GM21360 (cell line): Measurements from ENCODE around the gene RRAGD.

Experiments used
- ATAC-seq: cut with Tn5 transposase; IDR thresholded peaks from one replicate; pipeline ENCODE4 v1.9.1; 2021; ENCODE audit warnings: mild to moderate bottlenecking, moderate library complexity; ENCODE audit not compliant: unreplicated experiment

RRAGD gene

GRCh38 chr6:89378628-89379027 is 33.4 kb downstream of the RRAGD start:
- ATAC-seq: no peak

- ATAC-seq: peak; percentile 70
Observed at GRCh38 chr6:89375427-89376267, 36.4 kb downstream of the RRAGD start.

GRCh38 chr6:89372506-89372901 is 39.6 kb downstream of the RRAGD start:
- peak; percentile 36 for ATAC-seq

DNA sequence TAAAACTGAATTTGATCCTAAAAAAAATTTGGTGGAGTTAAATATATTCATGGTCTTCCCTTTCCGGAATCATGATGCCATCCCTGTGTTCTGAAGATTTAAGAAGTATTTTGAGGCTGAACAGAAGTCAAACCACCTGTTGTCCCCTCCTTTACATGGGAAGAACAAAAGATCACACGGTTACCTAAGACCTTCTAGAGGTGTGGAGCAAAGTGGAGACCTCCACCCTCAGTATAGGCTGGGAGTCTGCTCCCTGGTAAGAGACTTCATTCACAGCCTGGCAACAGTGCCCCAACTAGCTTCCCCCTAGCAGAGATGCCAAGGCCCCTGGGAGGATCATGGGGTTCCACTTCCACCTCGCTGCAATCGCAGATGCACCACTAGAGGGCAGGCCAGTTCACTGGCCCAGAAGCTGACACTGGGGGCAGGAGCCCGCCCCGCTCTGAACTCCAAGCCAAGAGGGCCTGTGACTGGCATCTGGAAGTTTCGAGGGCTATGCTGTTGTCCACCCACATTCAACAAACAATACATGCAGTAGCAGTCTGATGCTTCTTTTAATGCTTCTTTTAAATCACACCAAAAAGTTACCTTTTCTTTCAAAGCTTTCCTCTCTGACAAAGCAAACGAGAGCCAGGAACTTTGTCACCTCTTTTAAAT is 40.1 kb downstream of the RRAGD start:
- ATAC-seq: peak; percentile 70

DNA sequence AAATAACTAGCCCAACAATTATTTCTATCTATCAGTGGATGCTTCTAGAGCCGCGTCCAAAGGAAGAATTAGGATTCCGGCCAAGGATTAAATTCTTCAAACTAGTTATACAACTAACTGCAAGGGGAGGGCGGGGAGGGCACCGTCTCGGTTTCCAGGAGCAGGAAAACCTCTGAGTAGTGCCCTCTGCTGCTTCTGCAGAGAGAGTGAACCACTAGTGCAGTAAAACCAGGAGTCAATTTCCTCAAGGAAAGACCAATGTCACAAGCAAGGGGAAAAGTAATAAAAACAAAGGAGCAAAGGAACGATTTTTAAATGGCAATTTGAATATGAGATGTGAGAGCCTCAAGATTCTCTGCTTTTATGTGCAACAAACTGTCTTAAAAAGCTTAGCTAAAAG is 43.1 kb downstream of the RRAGD start:
- ATAC-seq: no peak

DNA sequence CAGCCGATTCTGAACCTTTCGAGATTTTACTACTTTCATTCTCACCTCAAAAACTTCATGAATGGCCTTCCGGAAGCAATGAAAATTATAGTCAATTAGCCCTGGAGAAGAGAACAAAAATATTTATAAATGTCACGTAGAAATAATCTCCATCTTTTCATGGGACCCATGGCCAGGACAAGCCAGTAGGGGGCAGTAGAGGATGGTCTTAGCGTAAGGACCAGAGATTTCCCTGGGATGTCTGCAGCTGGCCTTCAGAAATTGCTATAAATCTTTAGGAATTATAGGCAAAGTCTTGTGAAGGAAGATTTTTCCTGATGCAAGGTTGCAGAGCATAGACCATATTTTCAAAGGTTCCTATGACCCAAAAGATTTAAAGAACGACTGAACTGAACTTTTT is 44.0 kb downstream of the RRAGD start:
- ATAC-seq: no peak

- no peak for ATAC-seq
Observed at GRCh38 chr6:89364586-89364985, 47.5 kb downstream of the RRAGD start.

GRCh38 chr6:89361171-89361570 is 50.9 kb downstream of the RRAGD start:
- no peak for ATAC-seq

DNA sequence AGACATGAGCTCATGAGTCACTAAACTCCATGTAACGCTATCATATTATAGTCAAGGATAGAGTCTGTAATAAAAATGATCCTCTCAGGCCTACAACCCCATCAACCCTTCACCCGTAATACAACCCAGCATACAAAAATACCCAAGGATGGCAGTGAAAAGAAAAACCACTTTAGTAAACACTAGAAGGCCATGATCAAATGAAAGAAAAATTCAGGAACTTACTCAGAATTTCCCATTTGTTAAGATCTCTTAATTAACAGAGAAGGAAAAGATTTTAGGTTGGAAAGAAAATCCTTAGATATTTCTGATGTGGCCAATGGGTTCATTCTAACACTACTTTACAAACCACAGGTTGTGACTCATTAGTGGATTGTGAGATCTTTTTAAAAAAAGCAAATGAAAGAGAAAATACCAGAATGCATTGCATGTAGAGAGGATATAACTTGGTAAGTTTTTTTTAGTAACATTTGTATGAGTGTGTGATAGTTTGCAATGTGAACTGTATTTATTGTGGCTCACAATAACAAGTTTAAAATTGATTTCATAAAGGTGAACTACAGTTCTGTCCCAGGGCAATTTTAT is 51.6 kb downstream of the RRAGD start:
- ATAC-seq: peak; percentile 47

GRCh38 chr6:89359561-89359960 is 52.5 kb downstream of the RRAGD start:
- no peak for ATAC-seq

- ATAC-seq: peak; percentile 42
Observed at GRCh38 chr6:89357390-89357789, 54.7 kb downstream of the RRAGD start.

GRCh38 chr6:89356642-89357170 is 55.4 kb downstream of the RRAGD start:
- no peak for ATAC-seq

DNA sequence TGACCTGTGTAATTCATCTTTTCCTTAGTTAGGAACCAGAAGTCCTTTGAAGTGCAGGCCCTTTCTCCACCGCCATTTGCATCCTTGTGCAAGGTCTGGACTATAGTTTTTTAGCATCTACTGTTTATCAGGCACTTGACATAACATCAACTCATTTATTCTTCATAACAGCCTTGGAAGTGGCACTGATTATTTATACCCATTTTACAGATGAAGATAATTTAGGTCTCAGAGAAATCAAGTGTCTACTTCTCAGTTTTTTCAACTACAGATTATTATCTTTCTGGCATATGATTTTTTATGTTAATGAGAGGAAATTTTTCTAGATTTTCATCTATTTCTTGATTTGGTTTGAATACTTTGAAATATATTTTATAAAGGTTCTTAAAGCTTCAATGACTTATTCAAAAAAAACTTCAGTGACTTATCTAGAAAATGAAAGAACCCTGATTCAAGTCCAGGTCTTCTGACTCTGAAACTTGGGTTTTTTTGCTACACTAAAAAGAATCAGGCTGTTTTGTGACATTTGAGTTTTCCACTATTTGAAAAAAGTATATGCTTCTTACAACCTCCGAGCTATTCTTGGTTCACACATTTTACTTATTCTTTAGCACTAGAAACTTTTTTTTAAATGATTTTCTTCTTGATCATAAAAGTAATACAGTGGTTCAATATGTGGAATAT is 56.4 kb downstream of the RRAGD start:
- ATAC-seq: no peak

GRCh38 chr6:89353702-89354392 is 58.2 kb downstream of the RRAGD start:
- ATAC-seq: no peak

- ATAC-seq: no peak
Observed at GRCh38 chr6:89353118-89353556, 58.9 kb downstream of the RRAGD start.

GRCh38 chr6:89352278-89353117 is 59.6 kb downstream of the RRAGD start, which contains the start of gene UBE2J1:
Gene UBE2J1, minus strand, starts transcription at chr6:89352722. Its CDS starts 153 bp downstream, at chr6:89352569.
- peak; percentile 38 for ATAC-seq

- ATAC-seq: no peak
Observed at GRCh38 chr6:89351671-89352277, 60.3 kb downstream of the RRAGD start.

DNA sequence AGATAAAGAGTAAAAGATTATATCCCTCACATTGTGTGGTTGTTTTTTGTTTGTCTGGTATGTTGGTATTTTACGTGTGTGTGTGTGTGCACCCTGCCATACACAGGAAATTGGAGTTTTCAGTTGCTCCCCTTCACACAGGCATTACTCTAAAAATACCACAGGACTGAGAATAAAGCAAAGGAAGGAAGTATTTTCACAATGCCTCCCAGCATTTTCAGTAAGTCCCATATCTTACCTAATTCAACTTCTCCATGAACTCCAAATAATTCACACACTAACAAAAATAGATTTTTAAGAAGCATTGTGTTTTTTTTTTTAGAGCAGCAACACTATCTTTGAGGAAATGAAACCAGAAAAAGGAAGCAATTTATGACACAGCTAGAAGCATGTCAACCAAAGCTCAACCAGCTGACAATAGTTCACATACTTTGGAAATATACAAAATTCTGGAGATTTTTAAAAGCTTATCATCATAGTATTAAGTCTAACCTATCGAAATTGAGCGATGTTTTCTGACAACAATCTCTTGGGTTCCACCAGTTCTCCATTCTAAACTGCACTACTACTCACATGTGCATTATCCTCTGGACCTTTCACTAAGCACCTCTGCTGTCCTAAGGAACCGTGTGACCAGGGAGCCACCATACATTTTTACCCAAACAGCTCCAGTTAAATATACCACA is 61.6 kb downstream of the RRAGD start:
- no peak for ATAC-seq
